HG03460 (cell line): ENCODE data around the gene CLEC2L.
"Not testable (repeated sequence)": the region's sequence is repeated elsewhere in the genome, so short reads cannot be mapped to it uniquely, and the experiment has no call there.

Source experiments
- ATAC-seq: cut with Tn5 transposase; IDR thresholded peaks from one replicate; pipeline ENCODE4 v1.9.1; 2021; ENCODE audit not compliant: unreplicated experiment

CLEC2L gene

DNA sequence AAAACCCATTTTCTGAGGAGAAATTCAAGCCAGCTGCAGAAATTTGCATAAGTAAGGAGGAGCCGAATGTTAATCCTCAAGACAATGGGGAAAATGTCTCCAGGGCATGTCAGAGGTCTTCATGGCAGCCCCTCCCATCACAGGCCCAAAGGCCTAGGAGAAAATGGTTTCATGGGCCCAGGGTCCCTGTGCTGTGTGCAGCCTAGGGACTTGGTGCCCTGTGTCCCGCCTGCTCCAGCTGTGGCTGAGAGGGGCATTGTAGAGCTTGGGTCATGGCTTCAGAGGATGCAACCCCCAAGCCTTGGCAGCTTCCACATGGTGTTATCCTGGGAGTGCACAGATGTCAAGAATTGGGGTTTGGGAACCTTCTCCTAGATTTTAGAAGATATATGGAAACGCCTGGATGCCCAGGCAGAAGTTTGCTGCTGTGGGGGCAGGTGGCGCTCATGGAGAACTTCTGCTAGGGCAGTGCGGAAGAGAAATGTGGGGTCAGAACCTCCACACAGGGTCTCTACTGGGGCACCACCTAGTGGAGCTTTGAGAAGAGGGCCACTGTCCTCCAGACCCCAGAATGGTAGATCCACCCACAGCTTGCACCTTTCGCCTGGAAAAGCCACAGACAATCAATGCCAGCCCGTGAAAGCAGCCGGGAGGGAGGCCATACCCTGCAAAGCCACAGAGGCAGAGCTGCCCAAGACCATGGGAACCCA is 30.7 kb downstream of the CLEC2L start:
- not testable (repeated sequence) for ATAC-seq

DNA sequence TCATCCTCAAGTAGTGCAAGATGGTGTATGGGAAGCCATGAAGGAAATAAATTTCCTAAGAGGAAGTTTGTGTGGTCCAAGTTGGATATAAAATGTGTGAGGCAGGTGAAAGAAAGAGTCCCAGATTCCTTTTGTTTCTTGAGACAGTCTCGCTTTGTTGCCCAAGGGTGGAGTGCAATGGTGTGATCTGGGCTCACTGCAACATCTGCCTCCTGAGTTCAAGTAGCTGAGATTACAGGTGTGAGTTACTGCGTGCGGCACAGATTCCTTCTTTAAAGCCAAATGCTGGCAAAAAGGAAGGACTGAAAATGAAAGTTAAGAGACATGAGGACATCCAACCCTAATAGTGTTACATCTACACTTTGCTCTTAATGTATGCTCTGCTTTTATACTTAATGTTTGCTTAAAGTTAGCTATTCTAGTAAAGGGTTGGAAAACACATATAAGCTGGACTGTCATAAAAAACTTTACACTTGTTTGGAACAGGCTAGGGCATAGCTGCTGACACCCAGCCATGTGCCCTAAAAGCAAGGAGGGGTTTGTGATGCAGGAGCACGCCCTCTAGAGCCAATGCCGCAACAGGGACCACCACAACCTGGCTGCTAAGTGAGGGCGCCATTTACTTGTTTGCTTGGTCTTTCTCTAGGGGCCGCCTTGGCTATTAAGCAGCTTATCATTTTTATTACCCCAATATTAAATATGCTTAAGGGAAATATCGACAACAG is 34.5 kb downstream of the CLEC2L start:
- no peak for ATAC-seq

DNA sequence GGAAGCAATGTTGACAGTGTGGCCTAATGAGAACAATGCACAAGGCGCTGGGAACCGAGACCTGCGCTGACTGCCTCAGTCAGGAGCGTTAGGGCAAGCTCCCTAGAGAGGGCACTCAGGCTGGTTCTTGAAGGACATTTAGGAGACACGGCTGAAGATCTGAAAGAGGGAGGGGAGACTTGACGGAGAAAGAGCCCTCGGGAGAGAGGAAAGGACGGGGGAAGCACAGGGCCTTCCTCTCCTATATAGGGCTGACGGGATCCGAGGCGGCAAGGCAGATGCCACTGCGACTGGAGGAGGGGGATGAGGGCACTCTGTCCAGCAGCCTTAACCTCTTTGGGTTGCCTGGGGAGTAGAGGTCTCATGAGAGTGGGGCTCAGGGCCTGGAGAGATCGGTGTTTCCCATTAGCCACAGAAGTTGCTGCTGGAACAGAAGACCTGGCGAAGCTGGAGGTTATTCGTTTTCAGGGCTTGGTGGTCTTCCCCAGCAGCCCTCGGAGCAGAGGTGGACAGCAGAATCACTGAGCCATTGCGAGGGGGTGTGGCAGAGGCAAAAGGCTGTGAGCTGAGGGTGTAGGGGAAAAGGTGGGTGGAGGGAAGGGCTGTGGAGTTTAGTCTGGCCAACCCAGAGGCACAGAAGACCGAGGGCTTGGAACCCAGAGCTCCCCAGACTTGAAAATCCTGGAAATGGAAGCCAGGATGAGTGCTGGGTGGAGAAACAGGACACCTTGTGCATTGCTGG is 36.0 kb downstream of the CLEC2L start:
- ATAC-seq = no peak

DNA sequence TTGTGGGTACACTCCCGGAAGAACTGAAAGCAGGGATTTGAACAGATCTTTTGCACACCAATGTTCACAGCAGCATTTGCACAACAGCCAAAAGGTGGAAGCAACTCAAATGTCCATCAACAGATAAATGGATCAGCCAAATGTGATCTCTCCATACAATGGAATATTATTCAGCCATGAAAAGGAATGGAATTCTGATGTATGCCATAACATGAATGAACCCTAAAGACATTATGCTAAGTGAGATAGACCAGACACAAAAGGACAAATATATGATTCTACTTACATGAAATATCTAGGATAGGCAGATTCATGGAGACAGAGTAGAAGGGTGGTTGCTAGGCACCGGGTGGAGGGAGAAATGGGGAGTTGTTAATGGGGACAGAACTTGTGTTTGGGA is 36.7 kb downstream of the CLEC2L start:
- no peak for ATAC-seq

DNA sequence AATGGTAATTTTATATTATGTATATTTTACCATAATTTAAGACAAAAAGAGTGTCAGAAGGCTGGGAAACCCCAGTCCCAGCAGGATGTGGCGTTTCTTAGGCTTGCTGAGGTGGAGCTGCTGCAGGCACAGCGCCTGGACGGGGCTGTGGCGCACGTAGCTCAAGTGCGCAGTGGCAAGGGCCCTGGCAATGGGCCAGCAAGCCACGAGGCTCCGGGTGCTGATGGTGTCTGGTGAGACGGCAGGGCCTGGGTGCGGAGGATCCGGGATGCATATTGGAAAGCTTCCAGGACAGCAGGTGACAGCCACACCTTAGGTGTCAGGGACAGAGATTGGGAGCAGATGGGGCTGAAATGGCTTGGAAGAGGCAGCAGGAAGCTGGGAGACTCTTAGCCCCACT is 37.2 kb downstream of the CLEC2L start:
- no peak for ATAC-seq

DNA sequence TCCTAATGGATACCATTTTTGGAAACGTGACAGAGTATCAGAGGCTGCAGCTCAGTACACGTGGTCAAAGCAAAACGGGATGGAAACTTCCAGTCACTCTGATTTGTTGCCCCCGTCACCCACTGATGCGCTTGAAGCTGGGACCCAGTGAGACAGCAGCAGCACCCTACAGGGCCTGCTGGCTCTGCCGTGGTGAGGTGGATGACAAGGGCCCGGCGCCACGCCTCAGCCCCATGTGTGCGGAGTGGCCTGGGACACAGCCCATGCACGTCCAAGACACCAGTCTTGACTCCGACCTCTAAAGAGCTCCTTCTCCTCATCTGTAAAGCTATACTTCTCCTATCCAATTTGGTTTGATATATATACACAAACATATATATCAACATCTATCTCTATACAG is 39.0 kb downstream of the CLEC2L start:
- ATAC-seq = no peak

DNA sequence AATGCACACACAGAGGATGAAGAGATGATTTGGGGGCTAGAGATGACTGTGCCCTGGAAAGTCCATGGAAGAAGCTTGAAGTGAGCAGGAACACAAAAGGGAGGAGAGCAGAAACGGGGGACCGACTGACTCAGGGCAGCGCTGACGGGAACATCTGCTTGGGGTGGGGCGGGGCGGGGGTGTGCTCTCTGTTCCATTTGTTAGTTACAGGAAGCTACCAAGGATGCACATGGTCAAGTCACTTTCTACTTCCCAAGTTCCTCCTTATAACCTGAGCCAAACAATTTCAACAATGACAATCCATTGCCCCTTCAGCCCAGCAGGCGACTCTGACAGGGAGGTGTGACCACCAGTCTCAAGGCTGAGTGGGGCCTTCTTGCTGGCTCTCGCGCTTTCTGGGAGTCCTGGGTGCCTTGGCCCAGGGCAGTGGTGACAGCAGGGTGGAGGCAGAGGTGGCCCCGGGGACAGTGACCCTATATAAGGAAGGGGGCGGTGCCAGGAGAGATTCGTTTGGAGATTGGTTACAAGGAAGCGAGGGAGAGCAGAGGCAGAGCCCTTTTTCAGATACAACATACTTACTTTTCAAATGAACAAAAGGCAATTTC is 39.6 kb downstream of the CLEC2L start:
- no peak for ATAC-seq

DNA sequence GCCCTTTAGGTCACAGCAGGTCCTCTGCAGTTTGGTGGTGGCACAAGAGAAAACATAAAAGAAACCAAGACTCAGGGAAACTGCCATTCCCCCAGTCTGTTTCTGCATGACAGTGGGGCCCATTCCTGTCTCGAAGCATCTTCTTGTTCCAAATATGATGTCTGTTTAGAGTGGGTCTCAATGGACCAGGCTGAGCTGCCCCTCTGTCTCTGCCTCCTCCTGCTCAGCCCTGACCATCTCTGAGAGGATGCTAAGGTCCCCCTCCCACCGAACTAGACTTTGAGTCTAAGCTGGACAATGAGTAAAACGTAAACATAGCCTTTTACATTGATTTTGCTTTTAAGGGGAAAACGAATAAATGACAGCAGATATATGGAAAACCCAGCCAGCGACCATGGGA is 40.4 kb downstream of the CLEC2L start:
- ATAC-seq = no peak

DNA sequence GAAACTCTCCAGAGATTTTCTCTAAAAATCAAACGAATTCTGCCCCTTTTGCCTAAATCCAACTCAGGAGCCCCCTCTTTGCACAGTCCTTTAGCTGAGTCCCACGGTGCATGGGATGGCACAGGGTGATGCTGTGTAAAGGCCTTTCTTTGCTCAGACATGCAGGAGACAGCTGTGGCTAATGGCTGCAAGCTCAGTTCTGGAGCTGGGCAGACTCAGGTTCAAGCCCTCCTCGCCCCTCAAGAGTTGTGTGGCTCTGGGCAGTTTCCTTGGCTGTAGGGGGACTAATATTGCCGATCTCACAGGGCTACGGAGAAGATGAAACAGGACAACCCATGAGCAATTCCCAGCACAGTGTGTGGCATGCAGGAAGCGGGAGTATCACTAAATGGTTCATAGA is 42.6 kb downstream of the CLEC2L start:
- no peak for ATAC-seq

DNA sequence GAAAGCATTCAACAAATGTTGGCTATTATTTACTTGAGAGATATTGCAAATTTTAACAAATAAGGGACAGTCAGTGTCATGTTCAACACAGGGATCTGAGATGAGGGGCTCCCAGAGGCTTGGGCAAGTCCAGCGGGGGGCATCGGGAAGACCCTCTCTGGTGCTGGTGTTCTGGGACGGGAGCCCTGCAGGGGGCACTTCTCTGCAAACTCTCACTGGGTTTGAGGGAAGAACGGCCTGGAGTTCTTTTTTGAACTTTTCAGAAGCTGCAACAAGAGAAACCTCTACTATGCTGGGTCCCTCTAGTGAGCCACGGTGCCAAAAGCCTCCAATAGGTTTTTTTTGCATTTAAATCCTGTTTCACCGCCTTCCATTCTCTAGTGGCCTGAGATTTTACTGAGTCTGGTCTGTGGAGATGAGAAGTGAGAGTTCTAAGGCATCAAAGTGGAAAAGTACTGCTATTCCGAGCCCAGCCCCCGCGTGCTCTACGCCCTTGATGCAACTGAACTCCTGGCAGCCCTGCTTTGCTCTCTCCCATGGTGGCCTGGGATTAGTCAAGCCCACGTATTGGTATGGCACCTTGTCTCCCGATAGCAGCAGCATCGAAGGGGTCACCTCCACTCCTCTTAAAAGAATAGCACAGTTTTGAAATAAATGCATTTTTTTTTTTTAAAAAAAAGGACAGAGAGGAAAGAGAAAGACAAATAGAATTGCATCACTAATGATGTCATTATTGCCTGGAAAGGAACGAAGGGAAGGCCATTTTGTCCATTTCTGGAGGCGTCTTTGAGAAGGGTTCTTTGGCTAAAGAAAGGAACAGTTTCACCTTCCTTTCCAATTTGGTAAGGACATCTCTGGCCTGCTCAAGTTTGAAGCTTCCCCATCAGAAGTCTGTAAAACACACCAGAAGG is 43.5 kb downstream of the CLEC2L start:
- no peak for ATAC-seq

DNA sequence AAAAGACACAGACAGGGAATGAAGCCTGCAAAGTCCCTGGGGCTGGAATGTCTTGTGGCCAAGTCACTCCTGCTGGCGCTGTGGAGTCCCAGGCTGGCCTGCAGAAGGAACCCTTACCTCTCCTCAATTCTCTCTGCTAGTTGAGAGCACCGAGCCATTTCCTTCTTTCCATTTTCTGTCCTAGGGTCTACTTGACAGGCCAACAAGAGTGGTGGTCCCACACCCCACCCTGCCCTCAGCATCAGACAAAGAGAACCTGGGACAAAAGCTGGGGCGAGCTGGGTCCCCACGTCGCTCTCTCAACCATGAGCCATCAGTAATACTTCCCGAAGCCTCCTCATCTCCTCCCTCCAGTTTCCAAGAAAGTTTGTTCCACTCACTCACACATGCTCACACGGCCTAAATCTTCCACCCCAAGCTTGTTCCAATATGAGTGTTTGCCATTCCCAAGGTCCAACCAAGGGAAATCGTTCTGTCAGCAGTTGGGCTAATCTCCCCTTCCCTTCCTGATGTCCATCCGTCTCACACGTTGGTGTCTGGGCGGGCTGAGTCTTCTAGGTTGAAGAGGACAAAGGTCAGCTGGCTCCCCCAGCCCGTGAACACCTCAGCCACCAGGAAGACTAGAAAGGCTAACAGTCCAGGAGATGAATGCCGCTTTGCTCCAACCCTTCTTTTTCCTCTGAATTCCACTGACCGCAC is 44.3 kb downstream of the CLEC2L start:
- ATAC-seq = no peak

DNA sequence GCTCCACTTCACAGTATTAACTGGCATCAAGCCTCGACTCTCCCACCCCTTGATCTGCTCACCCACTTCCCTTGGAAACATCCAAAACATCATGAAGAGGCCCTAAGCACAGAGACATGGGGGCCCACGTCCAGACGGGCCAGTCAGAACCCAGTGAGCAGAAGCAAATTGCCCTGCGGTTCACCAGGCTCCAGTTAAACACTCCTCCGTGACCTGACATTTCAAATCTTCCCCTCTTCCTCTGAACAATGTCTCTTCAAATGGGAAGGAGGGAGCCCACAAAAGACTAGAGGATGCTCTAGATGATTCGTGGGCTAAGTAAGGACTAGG is 44.8 kb downstream of the CLEC2L start:
- no peak for ATAC-seq

DNA sequence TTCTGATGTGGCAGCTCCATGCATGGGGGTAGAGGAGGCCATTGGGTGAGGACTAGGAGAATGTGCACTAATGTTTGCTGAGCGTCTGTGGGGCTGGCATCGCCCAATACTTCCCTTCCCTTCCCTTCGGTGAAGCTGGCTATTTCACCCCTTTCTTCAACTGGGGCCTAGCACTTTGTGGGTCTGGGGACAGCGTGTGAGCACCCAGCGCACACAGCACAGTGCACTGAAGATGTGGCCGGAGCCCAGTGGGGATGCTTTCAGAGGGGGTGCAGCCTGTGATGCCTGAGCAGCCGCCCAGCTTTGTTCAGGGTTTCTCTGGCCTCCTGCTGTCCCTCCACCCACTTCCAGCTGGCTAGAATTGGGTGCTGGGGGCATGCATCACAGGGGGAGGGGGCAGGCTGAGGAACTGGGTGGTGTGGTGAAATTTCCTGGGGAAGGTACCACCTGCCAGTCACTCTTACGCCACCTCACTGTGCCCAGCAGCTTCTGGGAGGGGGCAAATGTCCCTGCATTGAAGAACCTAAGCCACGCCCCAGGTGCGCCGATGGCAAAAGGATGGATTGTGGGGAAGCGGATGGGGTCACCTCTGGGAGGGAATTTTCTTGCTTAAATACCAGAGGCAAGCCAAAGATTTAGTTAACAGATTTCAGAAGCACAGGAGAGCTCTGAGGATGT is 45.5 kb downstream of the CLEC2L start:
- ATAC-seq = no peak

DNA sequence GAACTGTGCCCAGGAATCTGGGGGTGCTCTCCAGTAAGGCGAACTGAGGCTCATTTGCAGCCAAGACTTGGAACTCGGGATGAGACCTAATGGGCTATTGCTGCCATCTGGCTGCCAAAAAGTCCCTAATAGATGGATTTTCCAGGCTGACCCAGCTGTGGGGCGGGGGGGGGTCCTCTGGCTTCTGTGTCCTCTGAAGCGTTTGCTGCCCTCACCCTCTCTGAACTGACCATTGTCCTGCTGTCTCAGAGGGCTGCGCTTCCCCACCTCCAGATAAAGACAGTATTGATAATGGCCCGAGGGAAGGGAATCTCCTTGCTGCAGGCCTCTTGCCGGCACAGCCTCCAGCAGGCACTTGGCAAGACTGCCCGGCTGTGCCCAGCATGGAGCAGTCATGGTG is 46.6 kb downstream of the CLEC2L start:
- ATAC-seq = no peak

DNA sequence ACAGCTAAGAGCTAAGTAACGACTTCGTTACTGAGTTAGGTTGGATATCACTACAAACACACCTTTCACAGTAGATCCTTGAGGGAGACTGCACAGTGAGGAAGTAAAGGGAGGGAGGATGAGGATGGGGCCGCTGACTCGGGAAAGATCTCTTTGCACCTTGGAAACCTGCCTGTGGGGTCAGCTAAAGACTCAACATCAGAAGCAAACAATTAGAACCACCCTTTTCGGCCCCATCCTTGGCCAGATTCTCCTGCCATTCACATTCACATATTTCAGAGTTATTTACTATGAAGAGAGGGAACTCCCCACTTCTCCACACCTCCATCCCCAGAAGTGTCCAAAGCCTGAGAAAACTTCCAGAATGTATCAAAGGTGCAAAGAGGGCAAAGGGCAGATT is 47.1 kb downstream of the CLEC2L start:
- no peak for ATAC-seq

DNA sequence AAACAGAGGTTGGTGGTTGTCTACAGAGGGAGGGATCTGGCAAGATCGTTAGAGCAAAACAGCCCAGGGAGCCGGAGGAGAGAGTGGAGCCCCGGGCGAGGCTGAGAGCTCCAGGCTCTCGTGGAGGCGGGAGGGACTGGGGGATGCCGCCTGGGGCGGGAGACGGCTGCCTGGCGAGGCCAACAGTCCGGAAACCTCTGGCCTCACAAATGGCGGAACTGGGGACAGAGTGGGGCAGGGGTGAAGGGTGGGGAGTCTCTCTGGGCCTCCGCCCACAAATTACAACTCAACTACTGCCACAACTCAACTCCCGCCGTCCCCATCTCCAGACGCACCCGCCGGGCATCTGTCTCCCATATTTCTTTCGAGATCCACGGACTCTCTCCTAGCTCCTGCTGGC is 47.7 kb downstream of the CLEC2L start:
- ATAC-seq = no peak

DNA sequence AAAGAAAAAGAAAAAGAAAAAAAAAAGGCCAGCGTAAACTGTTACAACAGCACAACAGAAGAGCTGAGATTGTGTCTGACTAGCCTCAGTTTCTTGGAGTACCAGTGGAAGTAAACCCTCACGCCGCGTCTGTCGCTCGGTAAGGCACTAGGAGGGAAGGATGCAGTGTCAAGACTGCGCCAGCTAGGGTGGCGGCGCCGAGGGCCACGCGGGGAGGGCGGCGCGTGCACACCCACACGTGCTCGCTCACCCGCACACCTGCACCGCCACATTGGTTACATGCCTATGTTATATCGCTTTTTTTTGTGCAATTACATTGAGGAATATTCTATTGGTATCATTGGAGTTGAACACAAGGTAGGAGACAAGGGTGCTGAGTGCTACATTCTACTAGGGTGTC is 48.2 kb downstream of the CLEC2L start:
- no peak for ATAC-seq

DNA sequence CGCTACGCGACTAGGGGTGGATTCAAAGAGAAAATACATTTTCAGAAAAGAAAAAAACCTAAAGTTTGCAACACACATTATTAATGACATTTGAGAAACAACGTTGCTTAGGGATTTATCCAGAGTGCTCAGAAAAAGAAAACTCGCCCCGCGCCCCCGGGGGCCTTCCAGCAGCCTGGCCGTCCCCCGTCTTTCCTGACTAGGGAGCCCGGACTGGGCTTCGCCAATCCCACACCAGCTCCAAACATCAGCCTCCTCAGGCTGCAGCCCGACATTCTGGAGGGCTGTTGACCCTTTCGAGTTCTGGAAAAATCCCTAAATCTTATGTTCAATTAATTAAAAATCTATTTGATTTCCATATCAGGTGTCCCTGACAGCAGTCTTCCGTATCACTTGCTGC is 48.6 kb downstream of the CLEC2L start:
- ATAC-seq = no peak

DNA sequence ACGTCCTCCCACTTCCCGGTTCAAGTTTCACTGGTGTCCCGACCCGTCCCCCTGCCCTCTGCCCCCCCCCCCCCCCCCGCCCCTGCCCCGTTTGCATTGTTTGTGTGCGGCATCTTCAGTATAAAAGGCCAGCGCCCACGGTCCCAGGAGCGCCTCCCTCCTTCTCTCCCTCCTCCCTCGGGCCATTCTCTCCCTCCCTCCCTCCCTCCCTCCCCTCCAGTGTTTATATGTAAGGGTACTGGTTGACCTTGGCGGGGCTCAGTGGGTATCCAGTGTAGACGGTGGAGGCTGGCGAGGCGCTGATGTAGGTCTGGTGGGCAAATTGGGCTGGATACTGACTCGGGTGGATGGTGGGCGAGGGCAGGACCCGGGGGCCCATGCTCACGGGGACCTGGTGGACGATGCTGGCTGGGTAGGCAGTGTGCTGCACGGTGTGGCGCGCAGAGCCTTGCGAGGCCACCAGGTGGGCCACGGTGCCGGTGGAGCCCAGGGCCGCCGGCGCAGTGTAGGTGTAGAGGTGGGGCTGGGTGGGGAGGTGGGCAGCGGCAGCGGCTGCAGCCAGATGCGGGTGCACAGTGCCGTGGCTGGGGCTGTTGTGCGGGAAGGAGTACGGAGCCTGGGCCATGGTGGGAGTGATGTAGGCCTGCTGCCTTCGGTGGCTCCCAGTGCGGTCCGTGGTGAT is 49.4 kb downstream of the CLEC2L start:
- no peak for ATAC-seq
